GM12878 (cell line): ENCODE data around the gene IRGQ. TPM values are rescaled to one million over a fixed set of nuclear protein-coding genes. Genes with fewer than 3 reads are reported as not detected.

Source experiments
- ATAC-seq: fragments of 200-7000 bp; cut with Tn5 transposase; 3 replicates; pipeline ENCODE4 v1.9.1; 2020; ENCODE audit warnings: mild to moderate bottlenecking, moderate library complexity
- BruUV-seq: library from RNA; stranded (reverse); fragments of 400-500 nt; replicated peaks from 2 replicates; lab custom pipeline; 2021; lab: Mats Ljungman, UMichigan
- CTCF ChIA-PET: fragments of 300-600 bp; sonication (Branson Sonifier 250); formaldehyde crosslinking; extraction: SDS; loops from one replicate; lab custom pipeline; 2021; ENCODE audit warnings: inconsistent platforms; lab: Yijun Ruan, JAX
- POLR2A ChIA-PET: fragments of 350-600 bp; formaldehyde crosslinking; extraction: SDS; loops from one replicate; lab custom pipeline; 2021; ENCODE audit warnings: inconsistent platforms; lab: Charles Lee
- RAD21 ChIA-PET: fragments of 300-600 bp; sonication (Branson Sonifier 250); formaldehyde crosslinking; loops from one replicate; lab custom pipeline; 2023; ENCODE audit warnings: antibody characterized with exemption; ENCODE audit not compliant: unreplicated experiment; lab: Charles Lee
- SMC1A ChIA-PET: fragments of 300-600 bp; sonication (Branson Sonifier 250); formaldehyde crosslinking; loops from one replicate; lab custom pipeline; 2023; ENCODE audit not compliant: unreplicated experiment, uncharacterized antibody; lab: Charles Lee
- DNase-seq: peaks from one replicate; pipeline ENCODE4 v3.0.0-alpha.2; 2011; ENCODE audit warnings: low read depth, low spot score
- FAIRE-seq: peaks from 3 replicates; lab custom pipeline; 2011; peaks lifted over from hg19 to GRCh38; lab: Jason Lieb, UNC
- H2AFZ ChIP-seq: 2 replicates; pipeline ENCODE4 v1.6.0; 2011; ENCODE audit warnings: low read depth, low read length, control low read depth; ENCODE audit not compliant: control insufficient read depth
- H3K27ac ChIP-seq: 2 replicates; pipeline ENCODE4 v1.5.1; 2011; ENCODE audit warnings: control low read depth; ENCODE audit not compliant: control insufficient read depth, insufficient read depth
- H3K27me3 ChIP-seq, 2 experiments: replicated peaks in 1 of 2; 2 replicates each; pipeline versions ENCODE4 v1.6.0 to v1.6.1; 2011; ENCODE audit warnings: low read length in 1 of 2; ENCODE audit not compliant: control insufficient read depth in 2 of 2, insufficient read depth in 2 of 2
- H3K36me3 ChIP-seq, 2 experiments: 2 replicates each; pipeline ENCODE4 v1.5.1; 2011; ENCODE audit warnings: low read length in 1 of 2; ENCODE audit not compliant: control insufficient read depth in 2 of 2, insufficient read depth in 2 of 2
- H3K4me1 ChIP-seq: 2 replicates; pipeline ENCODE4 v1.6.1; 2011; ENCODE audit warnings: mild to moderate bottlenecking, low read length, moderate library complexity, mixed read lengths; ENCODE audit not compliant: control insufficient read depth, insufficient read depth
- H3K4me2 ChIP-seq: 2 replicates; pipeline ENCODE4 v1.6.0; 2011; ENCODE audit warnings: control low read depth; ENCODE audit not compliant: control insufficient read depth, insufficient read depth
- H3K4me3 ChIP-seq: fragments of 200-600 bp; sonication (generic); 2 replicates; pipeline ENCODE4 v1.5.1; 2016
- H3K79me2 ChIP-seq: 2 replicates; pipeline ENCODE4 v1.6.0; 2011; ENCODE audit warnings: low read length; ENCODE audit not compliant: control insufficient read depth, insufficient read depth
- H3K9ac ChIP-seq: 2 replicates; pipeline ENCODE4 v1.8.0; 2011; ENCODE audit warnings: low read length, control low read depth, mixed read lengths; ENCODE audit not compliant: control insufficient read depth, insufficient read depth
- H3K9me3 ChIP-seq: replicated peaks from 3 replicates; pipeline ENCODE4 v1.5.1; 2011; ENCODE audit warnings: mild to moderate bottlenecking, low read length; ENCODE audit not compliant: control insufficient read depth, insufficient read depth
- H4K20me1 ChIP-seq: 2 replicates; pipeline ENCODE4 v1.6.0; 2011; ENCODE audit not compliant: control insufficient read depth, insufficient read depth
- BACH1 ChIP-seq: fragments of 450-650 bp; IDR thresholded peaks from 2 replicates; pipeline ENCODE4 v1.6.1; 2017; ENCODE audit warnings: mild to moderate bottlenecking, borderline replicate concordance
- BMI1 ChIP-seq: fragments of 450-650 bp; IDR thresholded peaks from 2 replicates; pipeline ENCODE4 v1.6.1; 2016; ENCODE audit warnings: mild to moderate bottlenecking, moderate library complexity, borderline replicate concordance
- CHD1 ChIP-seq: IDR thresholded peaks from 2 replicates; pipeline ENCODE4 v1.6.1; 2012; ENCODE audit warnings: low read depth, low read length, improper control_type of control experiment
- GABPA ChIP-seq: IDR thresholded peaks from 2 replicates; pipeline ENCODE4 v1.6.1; 2014; ENCODE audit warnings: antibody characterized with exemption, low read depth, mild to moderate bottlenecking, inconsistent platforms
- IKZF1 ChIP-seq: fragments of 450-650 bp; conservative IDR thresholded peaks from 2 replicates; pipeline ENCODE4 v1.6.1; 2017; ENCODE audit warnings: antibody characterized with exemption, mild to moderate bottlenecking
- IRF4 ChIP-seq: IDR thresholded peaks from 2 replicates; pipeline ENCODE4 v1.6.1; 2011; ENCODE audit warnings: low read depth, low read length
- PAX5 ChIP-seq: IDR thresholded peaks from 2 replicates; pipeline ENCODE4 v1.6.1; 2011; ENCODE audit warnings: low read depth, low read length, borderline replicate concordance
- PML ChIP-seq: IDR thresholded peaks from 2 replicates; pipeline ENCODE4 v1.6.1; 2012; ENCODE audit warnings: low read length, inconsistent platforms
- RBBP5 ChIP-seq: fragments of 200-600 bp; sonication (generic); conservative IDR thresholded peaks from 2 replicates; pipeline ENCODE4 v1.6.1; 2016
- SREBF1 ChIP-seq: IDR thresholded peaks from 2 replicates; pipeline ENCODE4 v1.6.1; 2012; ENCODE audit warnings: mild to moderate bottlenecking, low read length
- SREBF2 ChIP-seq: IDR thresholded peaks from 2 replicates; pipeline ENCODE4 v1.6.1; 2012; ENCODE audit warnings: mild to moderate bottlenecking, low read length
- YBX1 ChIP-seq: fragments of 450-650 bp; IDR thresholded peaks from 2 replicates; pipeline ENCODE4 v1.6.1; 2016; ENCODE audit warnings: antibody characterized with exemption
- ZNF24 ChIP-seq: fragments of 450-650 bp; IDR thresholded peaks from 2 replicates; pipeline ENCODE4 v1.6.1; 2017; ENCODE audit warnings: antibody characterized with exemption, mild to moderate bottlenecking
- ZNF274 ChIP-seq: IDR thresholded peaks from one replicate; pipeline ENCODE4 v1.8.0; 2011; ENCODE audit not compliant: insufficient read length, insufficient read depth
- WGBS: methylation state at CpG from one replicate; pipeline ENCODE4 v1.1.6; 2016; ENCODE audit warnings: low lambda C conversion rate; ENCODE audit not compliant: insufficient replicate concordance, insufficient coverage; ENCODE audit errors: missing lambda C conversion rate; 5-methylcytosine and 5-hydroxymethylcytosine counted together
- in situ Hi-C: fragments of 300-500 bp; cut with MboI; formaldehyde crosslinking; loops from 9 replicates; pipeline ENCODE4 v1.14.3; 2018; ENCODE audit warnings: mixed read lengths
- intact Hi-C: fragments of 100-400 bp; cut with micrococcal nuclease; formaldehyde crosslinking; loops from one replicate; pipeline ENCODE4 v1.14.2; 2022; ENCODE audit not compliant: unreplicated experiment
- polyA plus RNA-seq, 11 experiments: library from polyadenylated mRNA; depleted of rRNA in 4 of 11; unstranded in 6 of 11; stranded (reverse) in 5 of 11; fragments of >200 nt; fragmentation: Nextera tagmentation in 4 of 11; fragmentation: Illumina TruSeq in 1 of 11; extraction: Ambion mirVana in 4 of 11; extraction: Trizol in 1 of 11; gene quantifications; 1 replicate in 1 of 11; 2 replicates in 10 of 11; pipeline versions ENCODE4 v1.2.1 to v1.2.3, GENCODE V29; 2011 to 2016; ENCODE audit warnings: inconsistent platforms in 2 of 11, missing spikeins in 2 of 11, low read depth in 1 of 11
- total RNA-seq, 4 experiments: library from RNA; depleted of rRNA in 3 of 4; stranded (reverse); fragments of >200 nt in 3 of 4; fragmentation: Illumina TruSeq in 1 of 4; extraction: Trizol in 1 of 4; gene quantifications; 2 replicates each; pipeline versions ENCODE4 v1.2.1 to v1.2.3, GENCODE V29; 2013 to 2021
- TF ChIP-seq, protein P1 (sequence below): fragments of 450-650 bp; IDR thresholded peaks from 2 replicates; pipeline ENCODE4 v1.6.1; 2018; ENCODE audit warnings: mild to moderate bottlenecking, low read depth, moderate library complexity; ENCODE audit not compliant: partially characterized antibody
- TF ChIP-seq, protein P2 (sequence below): IDR thresholded peaks from 2 replicates; pipeline ENCODE4 v1.6.1; 2011; ENCODE audit warnings: borderline replicate concordance, low read depth, mild to moderate bottlenecking, moderate library complexity, mixed read lengths, low read length; ENCODE audit not compliant: insufficient read depth; ENCODE audit errors: extremely low read length
- TF ChIP-seq, protein P3 (sequence below): fragments of 450-650 bp; IDR thresholded peaks from 2 replicates; pipeline ENCODE4 v1.6.1; 2017; ENCODE audit warnings: borderline replicate concordance

Gene IRGQ
- total and polyA plus RNA-seq, 10 of the 15 experiments (the other 5 are each of a cell fraction or from before 2014, with no cell fraction given) = 3.3 to 20.8 (median 9.0) TPM

DNA sequence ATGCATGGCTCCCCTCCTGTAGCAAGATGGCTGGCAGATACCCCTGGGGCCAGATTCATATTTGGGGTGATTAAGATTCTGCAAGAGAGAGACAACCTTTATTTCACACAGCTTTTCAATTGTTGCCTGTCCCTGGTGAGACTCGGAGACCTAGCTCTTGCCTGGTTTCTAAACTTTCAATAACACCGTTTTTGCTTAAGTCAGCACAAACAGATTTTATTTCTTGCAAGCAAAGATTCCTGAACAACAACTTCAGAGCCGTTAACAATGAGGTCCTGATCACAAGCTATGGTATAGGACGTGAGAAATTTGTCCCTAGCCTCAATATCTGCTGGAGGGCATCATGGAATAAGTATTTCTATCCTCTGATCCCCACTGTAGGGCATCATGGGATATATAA, 46.6 kb upstream of the IRGQ start (continued):
- TF ChIP-seq, protein P1, sequence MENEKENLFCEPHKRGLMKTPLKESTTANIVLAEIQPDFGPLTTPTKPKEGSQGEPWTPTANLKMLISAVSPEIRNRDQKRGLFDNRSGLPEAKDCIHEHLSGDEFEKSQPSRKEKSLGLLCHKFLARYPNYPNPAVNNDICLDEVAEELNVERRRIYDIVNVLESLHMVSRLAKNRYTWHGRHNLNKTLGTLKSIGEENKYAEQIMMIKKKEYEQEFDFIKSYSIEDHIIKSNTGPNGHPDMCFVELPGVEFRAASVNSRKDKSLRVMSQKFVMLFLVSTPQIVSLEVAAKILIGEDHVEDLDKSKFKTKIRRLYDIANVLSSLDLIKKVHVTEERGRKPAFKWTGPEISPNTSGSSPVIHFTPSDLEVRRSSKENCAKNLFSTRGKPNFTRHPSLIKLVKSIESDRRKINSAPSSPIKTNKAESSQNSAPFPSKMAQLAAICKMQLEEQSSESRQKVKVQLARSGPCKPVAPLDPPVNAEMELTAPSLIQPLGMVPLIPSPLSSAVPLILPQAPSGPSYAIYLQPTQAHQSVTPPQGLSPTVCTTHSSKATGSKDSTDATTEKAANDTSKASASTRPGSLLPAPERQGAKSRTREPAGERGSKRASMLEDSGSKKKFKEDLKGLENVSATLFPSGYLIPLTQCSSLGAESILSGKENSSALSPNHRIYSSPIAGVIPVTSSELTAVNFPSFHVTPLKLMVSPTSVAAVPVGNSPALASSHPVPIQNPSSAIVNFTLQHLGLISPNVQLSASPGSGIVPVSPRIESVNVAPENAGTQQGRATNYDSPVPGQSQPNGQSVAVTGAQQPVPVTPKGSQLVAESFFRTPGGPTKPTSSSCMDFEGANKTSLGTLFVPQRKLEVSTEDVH = no peak
- no peak for TF ChIP-seq BACH1
- no peak for TF ChIP-seq RBBP5

- H3K79me2 ChIP-seq = no peaks in the 10 kb centered on the region
- H3K4me1 ChIP-seq = peaks cover 5% of the 10 kb centered on the region
- no peak overlapping the region for H2AFZ ChIP-seq
- H3K27me3 ChIP-seq = peaks cover 10 to 16% of the 10 kb centered on the region in 2 experiments
- no peak overlapping the region for H3K9ac ChIP-seq
- no peak for ATAC-seq
- CTCF ChIA-PET = interaction anchor here (0.8 to 0.9 kb wide), 2 partner anchors 11 to 121 kb away, joined by 3 to 5 read pairs; no protein-coding TSS in a partner anchor
- SMC1A ChIA-PET = no interaction called here
- no peak overlapping the region for H3K4me3 ChIP-seq
- H3K4me2 ChIP-seq = no peak overlapping the region
- DNase-seq = no peak
- WGBS = 14% methylated on average over 2 of the region's 2 CpGs
- no peak for FAIRE-seq
- RAD21 ChIA-PET = interaction anchor here (0.7 kb wide), 1 partner anchor 209 kb away, joined by 3 read pairs; no protein-coding TSS in a partner anchor
- TF ChIP-seq YBX1 (no peak), CHD1 (no peak), SREBF1 (no peak), PML (no peak), IKZF1 (no peak), GABPA (no peak), ZNF274 (no peak), SREBF2 (no peak), PAX5 (no peak), BMI1 (no peak), IRF4 (no peak), BACH1 (no peak), ZNF24 (no peak)
- TF ChIP-seq, protein P2, sequence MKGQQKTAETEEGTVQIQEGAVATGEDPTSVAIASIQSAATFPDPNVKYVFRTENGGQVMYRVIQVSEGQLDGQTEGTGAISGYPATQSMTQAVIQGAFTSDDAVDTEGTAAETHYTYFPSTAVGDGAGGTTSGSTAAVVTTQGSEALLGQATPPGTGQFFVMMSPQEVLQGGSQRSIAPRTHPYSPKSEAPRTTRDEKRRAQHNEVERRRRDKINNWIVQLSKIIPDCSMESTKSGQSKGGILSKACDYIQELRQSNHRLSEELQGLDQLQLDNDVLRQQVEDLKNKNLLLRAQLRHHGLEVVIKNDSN = no peak
- TF ChIP-seq, protein P3, sequence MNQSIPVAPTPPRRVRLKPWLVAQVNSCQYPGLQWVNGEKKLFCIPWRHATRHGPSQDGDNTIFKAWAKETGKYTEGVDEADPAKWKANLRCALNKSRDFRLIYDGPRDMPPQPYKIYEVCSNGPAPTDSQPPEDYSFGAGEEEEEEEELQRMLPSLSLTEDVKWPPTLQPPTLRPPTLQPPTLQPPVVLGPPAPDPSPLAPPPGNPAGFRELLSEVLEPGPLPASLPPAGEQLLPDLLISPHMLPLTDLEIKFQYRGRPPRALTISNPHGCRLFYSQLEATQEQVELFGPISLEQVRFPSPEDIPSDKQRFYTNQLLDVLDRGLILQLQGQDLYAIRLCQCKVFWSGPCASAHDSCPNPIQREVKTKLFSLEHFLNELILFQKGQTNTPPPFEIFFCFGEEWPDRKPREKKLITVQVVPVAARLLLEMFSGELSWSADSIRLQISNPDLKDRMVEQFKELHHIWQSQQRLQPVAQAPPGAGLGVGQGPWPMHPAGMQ = no peak
- in situ Hi-C loops (no loop called here), intact Hi-C loops (no loop called here)
- BruUV-seq = no TSS peak
- no peaks in the 10 kb centered on the region for H4K20me1 ChIP-seq
- POLR2A ChIA-PET = no interaction called here
- no peaks in the 10 kb centered on the region for H3K36me3 ChIP-seq
- no peak overlapping the region for H3K27ac ChIP-seq
- no peaks in the 10 kb centered on the region; the same call in 1 of the 3 replicates for H3K9me3 ChIP-seq
These were observed 45.4 kb upstream of the IRGQ start for GRCh38 chr19:43641333-43641732.
